Esophagus squamous epithelium (tissue), 4 donors: ENCODE data around the gene VILL.

Source experiments
- CTCF ChIP-seq, 6 experiments: fragments of 450-650 bp in 4 of 6; fragments of 200-600 bp in 2 of 6; sonication (generic) in 2 of 6; IDR thresholded peaks; one replicate each; pipeline ENCODE4 v1.5.1; 2016 to 2019; ENCODE audit warnings: antibody characterized with exemption in 6 of 6, mild to moderate bottlenecking in 4 of 6, moderate library complexity in 4 of 6
- POLR2A ChIP-seq, 4 donors: fragments of 450-650 bp; IDR thresholded peaks; one replicate each; pipeline ENCODE4 v1.6.1; 2017; ENCODE audit warnings: antibody characterized with exemption in 4 of 4, mild to moderate bottlenecking in 4 of 4, moderate library complexity in 3 of 4

GRCh38 chr3:38046821-38047220, 56.2 kb downstream of the VILL start:
- TF ChIP-seq CTCF (IDR thresholded peaks at IDR 0.05) = no peak
- no peak for TF ChIP-seq POLR2A (IDR thresholded peaks at IDR 0.05)
